ENCODE measurements around the gene APOL5. TPM values are rescaled to one million over a fixed set of nuclear protein-coding genes. Genes with fewer than 3 reads are reported as not detected.

APOL5 gene
- total RNA-seq, 1 experiment from 2014 or later, result not detected

DNA sequence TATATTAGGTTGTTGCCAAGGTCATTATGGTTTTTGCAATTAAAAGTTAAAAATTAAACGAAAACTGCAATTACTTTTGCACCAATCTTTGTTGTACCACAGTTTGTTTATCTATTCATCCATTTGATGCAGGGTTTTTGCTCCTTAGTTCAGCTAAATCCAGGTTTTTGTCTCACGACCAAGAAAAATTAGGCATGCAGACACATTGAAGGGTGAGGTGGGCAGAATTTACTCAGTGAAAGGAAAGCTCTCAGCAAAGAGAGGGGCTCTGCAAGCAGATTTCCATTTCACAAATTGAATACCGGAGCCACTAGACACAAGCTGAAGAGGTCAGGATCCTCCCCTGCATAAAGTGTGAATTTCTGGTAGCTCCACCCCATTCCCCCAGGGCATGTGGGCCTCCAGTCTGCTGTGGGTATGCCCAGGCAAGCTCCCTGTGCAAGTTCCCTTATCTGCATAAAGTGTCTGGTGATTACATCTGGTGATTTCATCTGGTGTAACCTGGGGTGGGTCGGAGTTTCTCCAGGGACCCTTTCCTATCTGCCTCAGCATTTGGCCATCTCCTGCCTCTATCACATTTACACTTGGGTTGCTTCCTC lies 36.1 kb upstream of the APOL5 start:
- CTCF ChIA-PET, result no interaction called here
- H3K9me2 ChIP-seq (ENCODE audit: insufficient read depth), result no peaks in the 10 kb centered on the region
- POLR2A ChIA-PET (ENCODE audit: unreplicated experiment), result no interaction called here
- intact Hi-C loops (cut with micrococcal nuclease; ENCODE audit: unreplicated experiment), result no loop called here
- no peaks in the 10 kb centered on the region for H3K27me3 ChIP-seq (ENCODE audit: insufficient read depth, low read depth)
- H3K36me3 ChIP-seq (ENCODE audit: low read depth), result no peaks in the 10 kb centered on the region
- no peak overlapping the region for H2AFZ ChIP-seq
- H3K9me3 ChIP-seq (ENCODE audit: insufficient read depth, low read depth), result no peaks in the 10 kb centered on the region
- no peaks in the 10 kb centered on the region for H3F3A ChIP-seq (ENCODE audit: insufficient read depth, low read depth)
- BruUV-seq (replicated peaks), result no TSS peak
- no peaks in the 10 kb centered on the region for H3K79me2 ChIP-seq (ENCODE audit: low read depth)
- no peaks in the 10 kb centered on the region for H3K4me1 ChIP-seq (replicated peaks; ENCODE audit: insufficient read depth)
- H3K27ac ChIP-seq, result no peak overlapping the region
- DNase-seq, result no peak
- H4K20me1 ChIP-seq (ENCODE audit: insufficient read depth), result no peaks in the 10 kb centered on the region
- no peak overlapping the region for H3K4me2 ChIP-seq
- H3K4me3 ChIP-seq, result no peak overlapping the region
- no peak for TF ChIP-seq EZH2 (IDR thresholded peaks at IDR 0.05; ENCODE audit: low read depth)
- TF ChIP-seq, protein P1, sequence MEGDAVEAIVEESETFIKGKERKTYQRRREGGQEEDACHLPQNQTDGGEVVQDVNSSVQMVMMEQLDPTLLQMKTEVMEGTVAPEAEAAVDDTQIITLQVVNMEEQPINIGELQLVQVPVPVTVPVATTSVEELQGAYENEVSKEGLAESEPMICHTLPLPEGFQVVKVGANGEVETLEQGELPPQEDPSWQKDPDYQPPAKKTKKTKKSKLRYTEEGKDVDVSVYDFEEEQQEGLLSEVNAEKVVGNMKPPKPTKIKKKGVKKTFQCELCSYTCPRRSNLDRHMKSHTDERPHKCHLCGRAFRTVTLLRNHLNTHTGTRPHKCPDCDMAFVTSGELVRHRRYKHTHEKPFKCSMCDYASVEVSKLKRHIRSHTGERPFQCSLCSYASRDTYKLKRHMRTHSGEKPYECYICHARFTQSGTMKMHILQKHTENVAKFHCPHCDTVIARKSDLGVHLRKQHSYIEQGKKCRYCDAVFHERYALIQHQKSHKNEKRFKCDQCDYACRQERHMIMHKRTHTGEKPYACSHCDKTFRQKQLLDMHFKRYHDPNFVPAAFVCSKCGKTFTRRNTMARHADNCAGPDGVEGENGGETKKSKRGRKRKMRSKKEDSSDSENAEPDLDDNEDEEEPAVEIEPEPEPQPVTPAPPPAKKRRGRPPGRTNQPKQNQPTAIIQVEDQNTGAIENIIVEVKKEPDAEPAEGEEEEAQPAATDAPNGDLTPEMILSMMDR (conservative IDR thresholded peaks at IDR 0.05), result no peak

GRCh38 chr22:35683560-35683959 lies 34.1 kb upstream of the APOL5 start:
- H3K79me2 ChIP-seq (ENCODE audit: low read depth), result no peaks in the 10 kb centered on the region
- H3K4me1 ChIP-seq (replicated peaks; ENCODE audit: insufficient read depth), result no peaks in the 10 kb centered on the region
- no peaks in the 10 kb centered on the region for H3K27me3 ChIP-seq (ENCODE audit: insufficient read depth, low read depth)
- no peak for DNase-seq
- H3K27ac ChIP-seq, result no peak overlapping the region
- no peak overlapping the region for H3K4me3 ChIP-seq
- CTCF ChIA-PET, result no interaction called here
- H3K36me3 ChIP-seq (ENCODE audit: low read depth), result no peaks in the 10 kb centered on the region
- no peaks in the 10 kb centered on the region for H4K20me1 ChIP-seq (ENCODE audit: insufficient read depth)
- H3F3A ChIP-seq (ENCODE audit: insufficient read depth, low read depth), result no peaks in the 10 kb centered on the region
- no peak overlapping the region for H3K4me2 ChIP-seq
- BruUV-seq (replicated peaks), result no TSS peak
- POLR2A ChIA-PET (ENCODE audit: unreplicated experiment), result no interaction called here
- no peaks in the 10 kb centered on the region for H3K9me2 ChIP-seq (ENCODE audit: insufficient read depth)
- intact Hi-C loops (cut with micrococcal nuclease; ENCODE audit: unreplicated experiment), result no loop called here
- TF ChIP-seq, protein P1 (conservative IDR thresholded peaks at IDR 0.05), result no peak
- no peak for TF ChIP-seq EZH2 (IDR thresholded peaks at IDR 0.05; ENCODE audit: low read depth)
- H2AFZ ChIP-seq, result no peak overlapping the region
- H3K9me3 ChIP-seq (ENCODE audit: insufficient read depth, low read depth), result no peaks in the 10 kb centered on the region

GRCh38 chr22:35684270-35684700 lies 33.4 kb upstream of the APOL5 start:
- BruUV-seq (replicated peaks), result no TSS peak
- no peak for DNase-seq
- Histone ChIP-seq H4K20me1 (ENCODE audit: insufficient read depth) (no peaks in the 10 kb centered on the region), H3K4me2 (no peak overlapping the region), H3K27me3 (ENCODE audit: insufficient read depth, low read depth) (no peaks in the 10 kb centered on the region), H3K36me3 (ENCODE audit: low read depth) (no peaks in the 10 kb centered on the region), H3K79me2 (ENCODE audit: low read depth) (no peaks in the 10 kb centered on the region), H2AFZ (no peak overlapping the region), H3K9me3 (ENCODE audit: insufficient read depth, low read depth) (no peaks in the 10 kb centered on the region), H3K4me1 (replicated peaks; ENCODE audit: insufficient read depth) (no peaks in the 10 kb centered on the region), H3K4me3 (no peak overlapping the region), H3F3A (ENCODE audit: insufficient read depth, low read depth) (no peaks in the 10 kb centered on the region; the same call in 1 of the 2 replicates), H3K9me2 (ENCODE audit: insufficient read depth) (no peaks in the 10 kb centered on the region), H3K27ac (no peak overlapping the region)
- ChIA-PET CTCF (interaction anchor here (0.5 kb wide), 1 partner anchor 131 kb away, joined by 7 read pairs; no protein-coding TSS in a partner anchor), POLR2A (ENCODE audit: unreplicated experiment) (interaction anchor here (0.6 kb wide), 1 partner anchor 236 kb away, joined by 4 read pairs; no protein-coding TSS in a partner anchor)
- no peak for TF ChIP-seq EZH2 (IDR thresholded peaks at IDR 0.05; ENCODE audit: low read depth)
- TF ChIP-seq, protein P1 (conservative IDR thresholded peaks at IDR 0.05), result no peak
- intact Hi-C loops (cut with micrococcal nuclease; ENCODE audit: unreplicated experiment), result no loop called here
